Lower lobe of right lung (tissue), 2 donors: ENCODE data around the gene GRAMD1B. TPM values are rescaled to one million over a fixed set of nuclear protein-coding genes. Genes with fewer than 3 reads are reported as not detected.
"Not testable (repeated sequence)": the region's sequence is repeated elsewhere in the genome, so short reads cannot be mapped to it uniquely, and the experiment has no call there.

ENCODE experiments used
- ATAC-seq, 2 donors: fragments of 200-7000 bp; cut with Tn5 transposase; one replicate each; pipeline ENCODE4 v1.9.1; 2020 to 2022; ENCODE audit warnings: mild to moderate bottlenecking in 2 of 2, moderate library complexity in 2 of 2
- DNase-seq: peaks from one replicate; pipeline ENCODE4 v3.0.0-alpha.2; 2020
- H3K27ac ChIP-seq: fragments of 200-600 bp; one replicate; pipeline ENCODE4 v1.8.0; 2022
- H3K27me3 ChIP-seq: fragments of 200-600 bp; one replicate; pipeline ENCODE4 v1.8.0; 2022; ENCODE audit warnings: low read depth
- H3K36me3 ChIP-seq: fragments of 200-600 bp; one replicate; pipeline ENCODE4 v1.8.0; 2022; ENCODE audit warnings: mild to moderate bottlenecking
- H3K4me1 ChIP-seq: fragments of 200-600 bp; one replicate; pipeline ENCODE4 v1.8.0; 2022
- H3K4me3 ChIP-seq: fragments of 200-600 bp; one replicate; pipeline ENCODE4 v1.8.0; 2022; ENCODE audit warnings: mild to moderate bottlenecking
- H3K9me3 ChIP-seq: fragments of 200-600 bp; one replicate; pipeline ENCODE4 v1.8.0; 2022
- intact Hi-C: fragments of 100-400 bp; cut with DNase I; formaldehyde crosslinking; loops from one replicate; pipeline ENCODE4 v1.11.0; 2022
- total RNA-seq: library from RNA; stranded (reverse); fragmentation: NEBNext Ultra II Directional; extraction: Animal tissue kit (Norgen Biotek cat#: 25700); gene quantifications from one replicate; pipeline ENCODE4 v1.2.1, GENCODE V29; 2021
- TF ChIP-seq, protein P1 (sequence below): fragments of 200-600 bp; IDR thresholded peaks from one replicate; pipeline ENCODE4 v1.8.0; 2022; ENCODE audit warnings: antibody characterized with exemption, mild to moderate bottlenecking
- donor health status: DM: no; HTN: yes; CAD: no; lungs with severe emphysema.

The GRAMD1B gene
- total RNA-seq, 1 donor from 2014 or later = 9.9 TPM

DNA sequence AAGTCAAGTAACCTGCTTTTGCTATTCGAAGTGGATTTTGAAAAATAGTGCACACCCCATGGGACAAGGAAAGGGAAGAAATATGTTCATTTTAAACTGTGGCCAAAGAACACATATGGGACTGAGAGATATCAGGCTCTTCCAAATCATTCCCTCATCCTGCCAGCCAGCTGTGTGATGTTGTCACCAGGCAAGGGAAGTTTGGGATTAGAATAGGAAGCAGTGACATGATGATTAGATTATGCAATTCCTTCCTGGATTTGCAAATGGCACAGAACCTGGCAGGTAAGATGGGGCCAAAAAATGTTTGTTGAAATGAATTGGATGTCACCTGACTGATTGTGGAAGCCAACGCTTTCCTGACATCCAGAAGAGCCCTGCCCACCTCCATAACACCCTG is 229.2 kb downstream of the GRAMD1B start:
- Histone ChIP-seq H3K4me3 (no peak overlapping the region), H3K27me3 (peaks cover 23% of the 10 kb centered on the region), H3K27ac (no peak overlapping the region), H3K36me3 (no peaks in the 10 kb centered on the region), H3K9me3 (no peaks in the 10 kb centered on the region), H3K4me1 (peaks cover 8% of the 10 kb centered on the region)
- DNase-seq (no peak), ATAC-seq (no peak)
- TF ChIP-seq, protein P1, sequence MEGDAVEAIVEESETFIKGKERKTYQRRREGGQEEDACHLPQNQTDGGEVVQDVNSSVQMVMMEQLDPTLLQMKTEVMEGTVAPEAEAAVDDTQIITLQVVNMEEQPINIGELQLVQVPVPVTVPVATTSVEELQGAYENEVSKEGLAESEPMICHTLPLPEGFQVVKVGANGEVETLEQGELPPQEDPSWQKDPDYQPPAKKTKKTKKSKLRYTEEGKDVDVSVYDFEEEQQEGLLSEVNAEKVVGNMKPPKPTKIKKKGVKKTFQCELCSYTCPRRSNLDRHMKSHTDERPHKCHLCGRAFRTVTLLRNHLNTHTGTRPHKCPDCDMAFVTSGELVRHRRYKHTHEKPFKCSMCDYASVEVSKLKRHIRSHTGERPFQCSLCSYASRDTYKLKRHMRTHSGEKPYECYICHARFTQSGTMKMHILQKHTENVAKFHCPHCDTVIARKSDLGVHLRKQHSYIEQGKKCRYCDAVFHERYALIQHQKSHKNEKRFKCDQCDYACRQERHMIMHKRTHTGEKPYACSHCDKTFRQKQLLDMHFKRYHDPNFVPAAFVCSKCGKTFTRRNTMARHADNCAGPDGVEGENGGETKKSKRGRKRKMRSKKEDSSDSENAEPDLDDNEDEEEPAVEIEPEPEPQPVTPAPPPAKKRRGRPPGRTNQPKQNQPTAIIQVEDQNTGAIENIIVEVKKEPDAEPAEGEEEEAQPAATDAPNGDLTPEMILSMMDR = no peak
- intact Hi-C loops = no loop called here

DNA sequence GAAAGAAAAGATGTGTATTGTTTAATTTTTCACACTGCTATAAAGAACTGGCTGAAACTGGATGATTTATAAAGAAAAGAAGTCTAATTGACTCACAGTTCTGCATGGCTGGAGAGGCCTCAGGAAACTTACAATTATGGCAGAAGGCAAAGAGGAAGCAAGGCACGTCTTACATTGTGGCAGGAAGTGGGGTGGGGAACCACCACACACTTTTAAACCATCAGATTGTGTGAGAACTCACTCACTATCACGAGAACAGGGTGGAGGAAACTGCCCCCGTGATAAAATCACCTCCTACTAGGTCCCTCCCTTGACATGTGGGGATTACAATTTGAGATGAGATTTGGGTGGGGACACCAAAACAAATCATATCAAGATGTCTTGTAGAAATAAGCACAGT is 229.9 kb downstream of the GRAMD1B start:
- H3K4me1 ChIP-seq, H3K4me3 ChIP-seq, H3K36me3 ChIP-seq, DNase-seq, H3K27ac ChIP-seq, ATAC-seq, intact Hi-C loops, H3K9me3 ChIP-seq: not testable (repeated sequence)
- H3K27me3 ChIP-seq = peaks cover 16% of the 10 kb centered on the region

DNA sequence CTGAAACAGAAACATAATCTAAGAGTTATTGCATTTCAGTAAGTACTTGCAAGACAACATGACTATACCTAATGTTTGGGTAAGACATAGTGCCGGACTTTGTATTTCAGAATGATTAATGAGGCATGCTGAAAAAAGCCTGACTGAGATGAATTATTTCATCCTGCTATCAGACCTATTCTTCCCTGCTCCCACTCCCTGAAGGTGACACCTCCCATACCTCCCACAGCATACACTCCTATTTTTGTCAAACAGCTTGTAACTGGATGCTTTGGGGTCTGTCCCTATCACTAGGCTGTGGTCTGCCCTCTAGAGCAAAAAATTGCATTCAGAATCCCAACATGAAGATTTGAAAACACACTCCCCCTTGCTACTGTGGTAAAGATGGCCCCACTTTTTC is 235.2 kb downstream of the GRAMD1B start:
- TF ChIP-seq, protein P1 = no peak

DNA sequence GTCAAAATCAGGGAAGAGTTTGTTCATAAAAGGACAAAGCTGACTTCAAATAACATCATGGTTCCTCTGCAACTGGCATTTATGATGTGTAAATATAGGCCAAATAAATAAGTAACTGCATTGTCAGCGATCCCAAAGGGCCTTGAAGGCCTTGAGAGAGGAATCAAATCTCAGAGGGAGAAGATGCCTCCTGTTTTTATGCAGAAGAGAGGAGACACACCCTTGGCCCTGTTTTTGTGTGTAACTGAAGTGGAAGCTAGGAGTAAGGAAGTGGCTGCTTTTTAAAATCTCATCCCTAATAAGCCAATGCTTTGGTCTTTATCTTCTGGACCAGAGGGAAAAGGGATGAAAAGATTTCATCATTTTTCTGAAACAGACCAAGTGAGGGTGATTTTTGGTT is 240.0 kb downstream of the GRAMD1B start:
- H3K36me3 ChIP-seq = no peaks in the 10 kb centered on the region
- no peaks in the 10 kb centered on the region for H3K9me3 ChIP-seq
- no peaks in the 10 kb centered on the region for H3K4me1 ChIP-seq
- ATAC-seq = no peak
- intact Hi-C loops = no loop called here
- H3K27ac ChIP-seq = no peak overlapping the region
- no peak overlapping the region for H3K4me3 ChIP-seq
- H3K27me3 ChIP-seq = peaks cover 5% of the 10 kb centered on the region
- TF ChIP-seq, protein P1 = no peak
- no peak for DNase-seq

More for the DNA sequence above, 235.2 kb downstream of the GRAMD1B start:
- Histone ChIP-seq H3K4me1 (no peaks in the 10 kb centered on the region), H3K4me3 (no peak overlapping the region), H3K27ac (no peak overlapping the region), H3K9me3 (no peaks in the 10 kb centered on the region), H3K36me3 (no peaks in the 10 kb centered on the region), H3K27me3 (no peaks in the 10 kb centered on the region)
- ATAC-seq = no peak
- no peak for DNase-seq
- intact Hi-C loops = no loop called here

DNA sequence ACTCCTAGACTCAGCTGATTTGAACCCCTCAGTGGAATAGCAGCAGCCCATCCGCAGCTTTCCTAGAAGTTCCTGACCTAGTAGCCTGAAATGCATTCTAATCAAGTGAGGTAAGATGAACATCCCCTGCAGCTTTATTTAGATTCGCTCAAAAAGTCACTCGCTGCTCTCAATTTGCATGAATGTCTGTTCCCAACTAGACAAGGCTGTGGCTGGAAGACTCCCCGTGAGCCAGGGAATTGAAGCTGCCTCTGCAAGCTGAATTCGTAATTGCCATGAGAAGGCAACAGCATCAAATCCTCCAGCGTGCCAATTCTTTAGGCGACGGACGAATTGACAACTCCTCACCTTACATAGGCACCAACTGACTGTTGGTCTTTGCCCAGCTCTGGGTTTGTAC is 241.5 kb downstream of the GRAMD1B start:
- Histone ChIP-seq H3K27ac (no peak overlapping the region), H3K9me3 (no peaks in the 10 kb centered on the region), H3K27me3 (peaks cover 11% of the 10 kb centered on the region), H3K4me1 (no peaks in the 10 kb centered on the region), H3K4me3 (no peak overlapping the region), H3K36me3 (no peaks in the 10 kb centered on the region)
- TF ChIP-seq, protein P1 = no peak
- intact Hi-C loops = no loop called here
- DNase-seq (no peak), ATAC-seq (no peak)

DNA sequence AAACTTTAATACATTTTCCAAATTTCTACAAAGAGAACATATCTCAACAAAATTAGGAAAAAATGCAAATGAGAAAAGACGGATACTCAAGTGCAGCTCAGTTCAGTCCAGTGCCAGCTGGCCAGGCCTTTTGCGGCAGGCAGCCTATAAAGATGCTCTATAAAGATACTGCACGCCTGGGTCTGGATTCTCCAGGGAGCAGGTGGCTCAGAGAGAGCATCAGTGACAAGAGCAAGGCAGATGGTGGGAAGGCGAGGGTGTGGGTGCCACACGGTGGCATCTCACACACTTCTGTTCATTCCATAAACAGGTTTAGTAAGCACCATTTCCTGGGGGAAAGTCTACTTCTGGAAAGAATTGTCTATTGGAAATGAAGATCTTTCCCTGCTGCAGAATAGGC is 242.5 kb downstream of the GRAMD1B start:
- Histone ChIP-seq H3K4me3 (no peak overlapping the region), H3K27ac (no peak overlapping the region), H3K9me3 (no peaks in the 10 kb centered on the region), H3K27me3 (peaks cover 11% of the 10 kb centered on the region), H3K36me3 (no peaks in the 10 kb centered on the region), H3K4me1 (no peaks in the 10 kb centered on the region)
- DNase-seq (no peak), ATAC-seq (no peak)
- intact Hi-C loops = no loop called here
- TF ChIP-seq, protein P1 = no peak
